Stomach smooth muscle (tissue), 2 donors: Measurements from ENCODE around the gene HELZ.

Source experiments
- H3K27ac ChIP-seq: one replicate; pipeline ENCODE4 v1.7.0; 2013; ENCODE audit warnings: mild to moderate bottlenecking, low read length, inconsistent platforms
- H3K27me3 ChIP-seq, 2 donors: one replicate each; pipeline ENCODE4 v1.7.0; 2013; ENCODE audit warnings: low read length in 2 of 2; ENCODE audit not compliant: insufficient read depth in 2 of 2, control insufficient read depth in 1 of 2
- H3K36me3 ChIP-seq, 2 donors: one replicate each; pipeline ENCODE4 v1.7.0; 2013; ENCODE audit warnings: low read length in 2 of 2; ENCODE audit not compliant: control insufficient read depth in 2 of 2, insufficient read depth in 2 of 2
- H3K4me1 ChIP-seq: one replicate; pipeline ENCODE4 v1.7.0; 2013; ENCODE audit warnings: low read length; ENCODE audit not compliant: control insufficient read depth, insufficient read depth
- H3K4me3 ChIP-seq, 2 donors: one replicate each; pipeline ENCODE4 v1.7.0; 2013; ENCODE audit warnings: low read length in 2 of 2
- H3K9ac ChIP-seq, 2 donors: one replicate each; pipeline ENCODE4 v1.7.0; 2013; ENCODE audit warnings: low read length in 2 of 2, mild to moderate bottlenecking in 1 of 2
- H3K9me3 ChIP-seq, 2 donors: one replicate each; pipeline ENCODE4 v1.7.0; 2013; ENCODE audit warnings: low read length in 2 of 2; ENCODE audit not compliant: control insufficient read depth in 2 of 2
- donor health status: healthy.
- donor health status: Pancreatic carcinoma.

HELZ gene

GRCh38 chr17:67164302-67164701, 80.7 kb downstream of the HELZ start:
- H3K27ac ChIP-seq: no peak overlapping the region
- no peaks in the 10 kb centered on the region for H3K4me1 ChIP-seq
- no peak overlapping the region for H3K4me3 ChIP-seq

GRCh38 chr17:67162771-67163170, 82.2 kb downstream of the HELZ start:
- H3K9ac ChIP-seq: no peak overlapping the region
- H3K9me3 ChIP-seq: no peaks in the 10 kb centered on the region
- H3K4me1 ChIP-seq: no peaks in the 10 kb centered on the region
- peaks cover 17 to 25% of the 10 kb centered on the region in 2 donors for H3K36me3 ChIP-seq
- H3K4me3 ChIP-seq: no peak overlapping the region
- H3K27ac ChIP-seq: no peak overlapping the region
- no peaks in the 10 kb centered on the region for H3K27me3 ChIP-seq

More at GRCh38 chr17:67164302-67164701, 80.7 kb downstream of the HELZ start:
- peaks cover 13 to 28% of the 10 kb centered on the region in 2 donors for H3K36me3 ChIP-seq
- no peaks in the 10 kb centered on the region for H3K27me3 ChIP-seq
- no peaks in the 10 kb centered on the region for H3K9me3 ChIP-seq
- H3K9ac ChIP-seq: no peak overlapping the region

- H3K27ac ChIP-seq: no peak overlapping the region
- H3K36me3 ChIP-seq: peaks cover 14 to 19% of the 10 kb centered on the region in 2 donors
- H3K9ac ChIP-seq: no peak overlapping the region
- no peak overlapping the region for H3K4me3 ChIP-seq
- no peaks in the 10 kb centered on the region for H3K9me3 ChIP-seq
- H3K4me1 ChIP-seq: no peaks in the 10 kb centered on the region
- H3K27me3 ChIP-seq: no peaks in the 10 kb centered on the region
Measured at GRCh38 chr17:67161573-67161972, 83.4 kb downstream of the HELZ start.

GRCh38 chr17:67160791-67161190, 84.2 kb downstream of the HELZ start:
- Histone ChIP-seq H3K4me1 (no peaks in the 10 kb centered on the region), H3K27ac (no peak overlapping the region), H3K27me3 (no peaks in the 10 kb centered on the region), H3K36me3 (peaks cover 12 to 16% of the 10 kb centered on the region in 2 donors), H3K9me3 (no peaks in the 10 kb centered on the region), H3K9ac (no peak overlapping the region), H3K4me3 (no peak overlapping the region)

- no peaks in the 10 kb centered on the region for H3K9me3 ChIP-seq
- H3K27ac ChIP-seq: no peak overlapping the region
- no peaks in the 10 kb centered on the region for H3K27me3 ChIP-seq
- H3K4me3 ChIP-seq: no peak overlapping the region
- no peaks in the 10 kb centered on the region for H3K4me1 ChIP-seq
- no peak overlapping the region for H3K9ac ChIP-seq
- peaks cover 6% of the 10 kb centered on the region in 2 donors for H3K36me3 ChIP-seq
Measured at GRCh38 chr17:67157732-67158639, 87.0 kb downstream of the HELZ start.

GRCh38 chr17:67156269-67157199, 88.5 kb downstream of the HELZ start:
- H3K9me3 ChIP-seq: no peaks in the 10 kb centered on the region
- H3K4me1 ChIP-seq: no peaks in the 10 kb centered on the region
- H3K4me3 ChIP-seq: no peak overlapping the region
- H3K27me3 ChIP-seq: no peaks in the 10 kb centered on the region
- no peak overlapping the region for H3K9ac ChIP-seq
- H3K36me3 ChIP-seq: peaks cover 8 to 11% of the 10 kb centered on the region in 2 donors
- H3K27ac ChIP-seq: no peak overlapping the region

- Histone ChIP-seq H3K9me3 (no peaks in the 10 kb centered on the region), H3K9ac (no peak overlapping the region), H3K27ac (no peak overlapping the region), H3K36me3 (peaks cover 15 to 16% of the 10 kb centered on the region in 2 donors), H3K27me3 (no peaks in the 10 kb centered on the region), H3K4me3 (no peak overlapping the region), H3K4me1 (no peaks in the 10 kb centered on the region)
Measured at GRCh38 chr17:67152824-67153223, 92.2 kb downstream of the HELZ start.

GRCh38 chr17:67151717-67152116, 93.3 kb downstream of the HELZ start:
- Histone ChIP-seq H3K36me3 (peaks cover 17 to 22% of the 10 kb centered on the region in 2 donors), H3K27ac (no peak overlapping the region), H3K27me3 (no peaks in the 10 kb centered on the region), H3K4me1 (no peaks in the 10 kb centered on the region), H3K9ac (no peak overlapping the region), H3K9me3 (no peaks in the 10 kb centered on the region), H3K4me3 (no peak overlapping the region)

GRCh38 chr17:67150826-67151225, 94.2 kb downstream of the HELZ start:
- H3K27me3 ChIP-seq: no peaks in the 10 kb centered on the region
- no peak overlapping the region for H3K9ac ChIP-seq
- H3K36me3 ChIP-seq: peaks cover 24 to 29% of the 10 kb centered on the region in 2 donors
- H3K27ac ChIP-seq: no peak overlapping the region
- no peaks in the 10 kb centered on the region for H3K9me3 ChIP-seq
- no peak overlapping the region for H3K4me3 ChIP-seq
- H3K4me1 ChIP-seq: no peaks in the 10 kb centered on the region

- Histone ChIP-seq H3K27me3 (no peaks in the 10 kb centered on the region), H3K9ac (no peak overlapping the region), H3K9me3 (no peaks in the 10 kb centered on the region), H3K4me1 (no peaks in the 10 kb centered on the region), H3K4me3 (no peak overlapping the region), H3K36me3 (peaks cover 30 to 36% of the 10 kb centered on the region in 2 donors), H3K27ac (no peak overlapping the region)
Measured at GRCh38 chr17:67148352-67148751, 96.6 kb downstream of the HELZ start.
